Nephron (organoid): ENCODE measurements around the gene IGSF23.
A peak's percentile ranks its signal among the peaks of the same experiment; 100 is the strongest.
"Not testable (repeated sequence)": the region's sequence is repeated elsewhere in the genome, so short reads cannot be mapped to it uniquely, and the experiment has no call there.

Experiments used
- H3K27ac Mint-ChIP-seq, 3 experiments: 2 replicates each; pipeline ENCODE4 v1.8.0; 2020; ENCODE audit warnings: mixed read lengths in 3 of 3, mild to moderate bottlenecking in 2 of 3, moderate library complexity in 1 of 3
- H3K27me3 Mint-ChIP-seq: 2 replicates; pipeline ENCODE4 v1.8.0; 2021; ENCODE audit warnings: low read depth, mild to moderate bottlenecking, moderate library complexity, mixed read lengths
- H3K36me3 Mint-ChIP-seq: 2 replicates; pipeline ENCODE4 v1.8.0; 2020; ENCODE audit warnings: low read depth, mixed read lengths
- H3K4me1 Mint-ChIP-seq: 2 replicates; pipeline ENCODE4 v1.8.0; 2020; ENCODE audit warnings: mixed read lengths
- H3K4me3 Mint-ChIP-seq, 3 experiments: 2 replicates each; pipeline ENCODE4 v1.8.0; 2020; ENCODE audit warnings: mild to moderate bottlenecking in 3 of 3, mixed read lengths in 3 of 3, moderate library complexity in 2 of 3
- H3K9me3 Mint-ChIP-seq: 2 replicates; pipeline ENCODE4 v1.8.0; 2020; ENCODE audit warnings: mixed read lengths
- TF ChIP-seq, protein P1 (sequence below), 3 experiments: fragments of 200-600 bp; sonication (generic); IDR thresholded peaks; one replicate each; pipeline ENCODE4 v1.5.0; 2021; ENCODE audit warnings: antibody characterized with exemption in 3 of 3; ENCODE audit not compliant: unreplicated experiment in 3 of 3

IGSF23 gene

DNA sequence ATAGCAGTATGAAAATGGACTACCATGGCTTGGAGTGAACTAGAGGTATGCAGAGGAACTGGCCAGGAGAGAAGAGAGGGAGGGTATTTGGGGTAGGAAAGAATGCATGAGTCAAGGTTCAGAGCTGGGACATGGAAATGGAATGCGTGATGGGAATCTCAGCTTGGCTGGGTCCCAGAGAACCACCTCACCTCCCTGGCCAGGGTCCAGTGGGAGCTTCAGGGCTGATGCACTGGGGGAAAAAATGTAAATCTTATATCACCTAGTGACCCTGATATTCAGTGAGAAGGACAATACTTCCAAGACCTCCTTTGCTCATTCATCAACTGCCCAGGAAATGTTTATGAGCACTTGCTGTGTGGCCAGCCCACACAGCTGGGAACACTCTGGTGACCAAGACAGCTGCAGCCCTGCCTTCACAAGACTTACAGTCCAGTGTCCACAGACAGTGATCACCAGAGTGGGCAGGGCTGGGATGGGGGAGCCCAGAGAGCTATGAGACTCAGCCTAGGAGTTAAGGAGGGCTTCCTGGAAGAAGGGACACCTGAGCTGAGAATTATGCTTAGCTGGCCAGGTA is 12.8 kb downstream of the IGSF23 start:
- H3K4me3 Mint-ChIP-seq: no peak overlapping the region
- no peaks in the 10 kb centered on the region for H3K27me3 Mint-ChIP-seq
- no peak overlapping the region for H3K27ac Mint-ChIP-seq
- peaks cover 3% of the 10 kb centered on the region for H3K9me3 Mint-ChIP-seq
- TF ChIP-seq, protein P1, sequence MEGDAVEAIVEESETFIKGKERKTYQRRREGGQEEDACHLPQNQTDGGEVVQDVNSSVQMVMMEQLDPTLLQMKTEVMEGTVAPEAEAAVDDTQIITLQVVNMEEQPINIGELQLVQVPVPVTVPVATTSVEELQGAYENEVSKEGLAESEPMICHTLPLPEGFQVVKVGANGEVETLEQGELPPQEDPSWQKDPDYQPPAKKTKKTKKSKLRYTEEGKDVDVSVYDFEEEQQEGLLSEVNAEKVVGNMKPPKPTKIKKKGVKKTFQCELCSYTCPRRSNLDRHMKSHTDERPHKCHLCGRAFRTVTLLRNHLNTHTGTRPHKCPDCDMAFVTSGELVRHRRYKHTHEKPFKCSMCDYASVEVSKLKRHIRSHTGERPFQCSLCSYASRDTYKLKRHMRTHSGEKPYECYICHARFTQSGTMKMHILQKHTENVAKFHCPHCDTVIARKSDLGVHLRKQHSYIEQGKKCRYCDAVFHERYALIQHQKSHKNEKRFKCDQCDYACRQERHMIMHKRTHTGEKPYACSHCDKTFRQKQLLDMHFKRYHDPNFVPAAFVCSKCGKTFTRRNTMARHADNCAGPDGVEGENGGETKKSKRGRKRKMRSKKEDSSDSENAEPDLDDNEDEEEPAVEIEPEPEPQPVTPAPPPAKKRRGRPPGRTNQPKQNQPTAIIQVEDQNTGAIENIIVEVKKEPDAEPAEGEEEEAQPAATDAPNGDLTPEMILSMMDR (IDR thresholded peaks at IDR 0.05; ENCODE audit: unreplicated experiment in 3 of 3): no peak
- H3K36me3 Mint-ChIP-seq: no peaks in the 10 kb centered on the region
- no peaks in the 10 kb centered on the region for H3K4me1 Mint-ChIP-seq

DNA sequence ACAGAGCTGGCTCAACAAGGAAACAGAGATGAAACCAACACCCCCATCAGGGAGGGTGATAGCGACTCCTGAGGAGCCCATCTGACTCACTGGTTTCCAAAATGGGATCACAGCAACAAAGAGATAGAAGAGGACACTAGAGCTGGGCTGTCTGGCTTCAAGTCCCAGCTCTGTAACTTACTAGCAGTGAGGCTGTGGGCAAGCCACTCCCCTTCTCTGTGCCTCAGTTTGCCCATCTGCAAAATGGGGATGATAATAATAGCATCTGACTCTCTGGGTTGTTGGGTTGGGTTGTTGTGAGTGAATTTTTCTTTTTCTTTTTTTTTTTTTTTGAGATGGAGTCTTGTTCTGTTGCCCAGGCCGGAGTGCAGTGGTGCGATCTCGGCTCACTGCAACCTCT is 14.3 kb downstream of the IGSF23 start:
- no peak overlapping the region for H3K27ac Mint-ChIP-seq
- peaks cover 3% of the 10 kb centered on the region for H3K9me3 Mint-ChIP-seq
- peaks cover 2% of the 10 kb centered on the region for H3K4me1 Mint-ChIP-seq
- H3K36me3 Mint-ChIP-seq: no peaks in the 10 kb centered on the region
- no peak overlapping the region for H3K4me3 Mint-ChIP-seq
- no peaks in the 10 kb centered on the region for H3K27me3 Mint-ChIP-seq
- TF ChIP-seq, protein P1 (IDR thresholded peaks at IDR 0.05; ENCODE audit: unreplicated experiment in 3 of 3): no peak

DNA sequence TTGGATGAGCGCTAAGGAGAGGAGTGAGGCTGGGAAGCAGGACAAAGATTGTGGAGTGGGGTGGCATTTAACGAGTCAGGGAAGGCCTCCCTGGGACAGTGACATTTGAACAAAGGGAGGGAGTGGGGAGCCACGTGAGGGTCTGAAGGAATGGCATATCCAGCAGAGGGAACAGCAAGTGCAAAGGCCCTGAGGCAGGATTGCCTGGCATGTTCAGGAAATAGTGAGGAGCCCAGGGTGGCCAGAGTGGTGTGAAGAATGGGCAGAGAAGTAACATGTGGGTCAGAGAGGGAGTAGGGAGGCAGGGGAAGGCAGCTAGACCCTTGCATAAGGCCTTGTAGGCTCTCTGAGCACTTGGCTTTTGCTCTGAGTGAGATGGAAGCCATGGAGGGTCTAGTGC is 15.4 kb downstream of the IGSF23 start:
- TF ChIP-seq, protein P1 (IDR thresholded peaks at IDR 0.05; ENCODE audit: unreplicated experiment in 3 of 3): no peak
- H3K27me3 Mint-ChIP-seq: no peaks in the 10 kb centered on the region
- H3K9me3 Mint-ChIP-seq: peaks cover 3% of the 10 kb centered on the region

DNA sequence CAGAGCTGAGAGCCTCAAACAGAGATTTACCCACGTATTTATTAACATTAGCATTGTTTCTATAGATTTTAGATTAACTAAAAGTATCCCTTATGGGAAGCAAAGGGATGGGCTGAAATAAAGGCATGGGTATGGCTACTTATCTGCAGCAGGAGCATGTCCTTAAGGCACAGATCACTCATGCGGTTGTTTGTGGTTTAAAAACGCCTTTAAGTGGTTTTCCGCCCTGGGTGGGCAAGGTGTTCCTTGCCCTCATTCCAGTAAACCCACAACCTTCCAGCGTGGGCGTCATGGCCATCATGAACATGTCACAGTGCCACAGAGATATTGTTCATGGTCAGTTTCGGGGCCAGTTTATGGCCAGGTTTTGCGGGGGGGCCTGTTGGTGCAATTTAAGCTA is 18.2 kb downstream of the IGSF23 start:
- H3K27ac Mint-ChIP-seq, H3K27me3 Mint-ChIP-seq, H3K36me3 Mint-ChIP-seq, H3K4me3 Mint-ChIP-seq, H3K9me3 Mint-ChIP-seq: not testable (repeated sequence)
- peaks cover 40% of the 10 kb centered on the region for H3K4me1 Mint-ChIP-seq

More for the DNA sequence above, 15.4 kb downstream of the IGSF23 start:
- H3K4me1 Mint-ChIP-seq: peaks cover 13% of the 10 kb centered on the region
- H3K36me3 Mint-ChIP-seq: no peaks in the 10 kb centered on the region
- H3K4me3 Mint-ChIP-seq: no peak overlapping the region
- no peak overlapping the region for H3K27ac Mint-ChIP-seq

DNA sequence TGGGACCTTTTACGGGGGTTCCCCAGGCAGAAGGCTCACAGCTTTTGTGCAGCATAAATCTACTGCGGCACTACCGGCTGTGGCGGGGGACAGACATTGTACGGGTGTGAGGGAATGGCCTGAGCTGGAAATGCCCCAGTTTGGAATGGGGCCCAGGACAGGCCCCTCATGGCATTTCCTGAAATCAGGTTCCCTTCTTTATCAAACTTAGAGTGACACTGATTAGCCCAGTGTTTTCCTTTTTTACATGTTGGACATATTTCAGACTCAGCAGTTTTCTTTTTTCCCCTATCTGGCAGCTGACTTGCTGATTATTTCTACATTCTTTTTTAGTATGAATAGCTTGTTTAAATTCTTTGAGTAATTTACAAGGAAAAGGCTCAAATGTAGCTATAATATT is 20.7 kb downstream of the IGSF23 start:
- not testable (repeated sequence) for H3K36me3 Mint-ChIP-seq, H3K27me3 Mint-ChIP-seq, H3K9me3 Mint-ChIP-seq, H3K4me3 Mint-ChIP-seq
- Mint-ChIP-seq H3K27ac (peak overlapping the region; percentile 3 to 29 (median 20)), H3K4me1 (peaks cover 41% of the 10 kb centered on the region)

DNA sequence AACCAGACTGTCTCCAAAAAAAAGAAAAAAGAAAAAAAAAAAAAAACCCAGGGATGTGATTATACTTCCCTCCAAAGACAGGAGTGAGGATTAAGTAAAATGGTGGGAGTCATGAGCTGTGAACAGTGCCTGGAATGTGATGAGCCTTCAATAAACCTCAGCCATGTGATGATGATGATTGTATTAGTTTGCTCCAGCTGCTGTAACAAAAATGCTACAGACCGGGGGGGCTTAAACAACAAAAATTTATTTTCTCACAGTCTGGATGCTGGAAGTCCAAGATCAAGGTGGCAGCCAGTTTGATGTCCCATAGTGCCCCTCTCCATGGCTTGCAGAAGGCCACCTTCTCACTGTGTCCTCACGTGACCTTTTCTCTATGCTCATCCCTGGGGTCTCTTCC is 21.4 kb downstream of the IGSF23 start:
- Mint-ChIP-seq H3K27me3 (peaks cover 11% of the 10 kb centered on the region), H3K4me3 (no peak overlapping the region), H3K36me3 (no peaks in the 10 kb centered on the region), H3K4me1 (peaks cover 48% of the 10 kb centered on the region), H3K27ac (peak overlapping the region in 2 of 3 experiments; percentile 45 to 81), H3K9me3 (no peaks in the 10 kb centered on the region)
- TF ChIP-seq, protein P1 (IDR thresholded peaks at IDR 0.05; ENCODE audit: unreplicated experiment in 3 of 3): no peak

DNA sequence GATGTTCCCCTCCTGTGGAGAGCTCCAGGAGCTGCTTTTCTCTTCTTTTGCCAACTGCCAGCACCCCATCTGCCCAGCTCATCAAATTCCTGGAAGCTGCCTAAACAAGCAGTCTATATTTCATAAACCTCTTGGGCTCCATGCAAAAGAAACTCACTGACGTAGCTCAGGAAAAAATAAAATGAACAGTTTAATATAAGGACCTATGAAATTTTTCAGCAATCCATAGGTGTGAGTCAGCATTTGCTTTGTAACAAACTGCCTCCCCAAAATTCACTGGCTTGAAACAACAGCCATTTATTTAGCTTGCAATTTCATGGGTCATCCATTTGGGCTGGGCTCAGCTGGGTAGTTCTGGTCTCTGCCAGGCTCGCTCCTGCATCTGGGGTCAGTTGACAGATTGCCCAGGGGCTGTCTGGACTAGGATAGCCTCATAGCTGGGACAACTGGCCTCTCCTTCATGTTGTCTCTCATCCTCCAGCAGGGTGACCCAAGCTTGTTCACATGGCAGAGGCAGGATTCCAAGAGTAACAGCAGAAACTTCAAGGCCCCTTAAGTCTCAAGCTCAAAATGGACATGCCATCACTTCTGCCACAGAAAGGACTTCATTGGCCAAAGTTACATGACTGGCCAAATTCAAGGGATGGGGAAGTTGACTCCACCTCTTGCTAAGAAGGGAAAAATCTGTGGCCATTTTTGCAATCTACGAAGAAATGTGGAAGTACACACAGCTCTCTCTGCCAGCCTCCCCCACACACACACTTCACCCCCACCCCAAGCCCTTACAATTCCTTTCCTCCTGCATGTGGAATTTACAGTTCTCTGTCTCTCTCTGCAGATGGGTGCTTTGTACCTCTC is 22.4 kb downstream of the IGSF23 start:
- Mint-ChIP-seq H3K9me3 (no peaks in the 10 kb centered on the region), H3K36me3 (no peaks in the 10 kb centered on the region), H3K4me3 (no peak overlapping the region), H3K27me3 (peaks cover 13% of the 10 kb centered on the region), H3K27ac (peak overlapping the region; percentile 14 to 81 (median 45)), H3K4me1 (peaks cover 50% of the 10 kb centered on the region)
- TF ChIP-seq, protein P1 (IDR thresholded peaks at IDR 0.05; ENCODE audit: unreplicated experiment in 3 of 3): no peak
